GM10248 (cell line): Measurements from ENCODE around the gene HLA-DRA.
A peak's percentile ranks its signal among the peaks of the same experiment; 100 is the strongest.

Experiments used
- CTCF ChIA-PET: fragments of 300-600 bp; sonication (Branson Sonifier 250); formaldehyde crosslinking; extraction: SDS; loops from one replicate; lab custom pipeline; 2021; ENCODE audit warnings: antibody characterized with exemption; lab: Yijun Ruan, JAX
- POLR2A ChIA-PET: fragments of 350-650 bp; sonication (Branson Sonifier 250); formaldehyde crosslinking; extraction: SDS; loops from one replicate; lab custom pipeline; 2020; ENCODE audit warnings: antibody characterized with exemption; lab: Yijun Ruan, JAX
- DNase-seq: peaks from one replicate; pipeline ENCODE4 v3.0.0; 2012; ENCODE audit errors: extremely low spot score
- TF ChIP-seq, protein P1 (sequence below): IDR thresholded peaks from 2 replicates; pipeline ENCODE4 v1.5.1; 2012; ENCODE audit warnings: mild to moderate bottlenecking, low read depth; ENCODE audit errors: extremely low read depth, missing control alignments, control extremely low read depth

HLA-DRA gene

GRCh38 chr6:32436186-32436585 is 3.5 kb upstream of the HLA-DRA start:
- CTCF ChIA-PET, result interaction anchor here (1.3 to 2.2 kb wide), 5 partner anchors 10 to 264 kb away, joined by 3 to 7 read pairs (median 7); no protein-coding TSS in a partner anchor
- TF ChIP-seq, protein P1, sequence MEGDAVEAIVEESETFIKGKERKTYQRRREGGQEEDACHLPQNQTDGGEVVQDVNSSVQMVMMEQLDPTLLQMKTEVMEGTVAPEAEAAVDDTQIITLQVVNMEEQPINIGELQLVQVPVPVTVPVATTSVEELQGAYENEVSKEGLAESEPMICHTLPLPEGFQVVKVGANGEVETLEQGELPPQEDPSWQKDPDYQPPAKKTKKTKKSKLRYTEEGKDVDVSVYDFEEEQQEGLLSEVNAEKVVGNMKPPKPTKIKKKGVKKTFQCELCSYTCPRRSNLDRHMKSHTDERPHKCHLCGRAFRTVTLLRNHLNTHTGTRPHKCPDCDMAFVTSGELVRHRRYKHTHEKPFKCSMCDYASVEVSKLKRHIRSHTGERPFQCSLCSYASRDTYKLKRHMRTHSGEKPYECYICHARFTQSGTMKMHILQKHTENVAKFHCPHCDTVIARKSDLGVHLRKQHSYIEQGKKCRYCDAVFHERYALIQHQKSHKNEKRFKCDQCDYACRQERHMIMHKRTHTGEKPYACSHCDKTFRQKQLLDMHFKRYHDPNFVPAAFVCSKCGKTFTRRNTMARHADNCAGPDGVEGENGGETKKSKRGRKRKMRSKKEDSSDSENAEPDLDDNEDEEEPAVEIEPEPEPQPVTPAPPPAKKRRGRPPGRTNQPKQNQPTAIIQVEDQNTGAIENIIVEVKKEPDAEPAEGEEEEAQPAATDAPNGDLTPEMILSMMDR, result no peak
- POLR2A ChIA-PET, result no interaction called here
- no peak for DNase-seq

- TF ChIP-seq, protein P1, result no peak
- POLR2A ChIA-PET, result no interaction called here
- CTCF ChIA-PET, result interaction anchor here (1.8 kb wide), 1 partner anchor 24 kb away, joined by 7 read pairs; no protein-coding TSS in a partner anchor
- DNase-seq, result peak; percentile 66
These were observed 2.5 kb upstream of the HLA-DRA start for GRCh38 chr6:32436995-32437836.

DNA sequence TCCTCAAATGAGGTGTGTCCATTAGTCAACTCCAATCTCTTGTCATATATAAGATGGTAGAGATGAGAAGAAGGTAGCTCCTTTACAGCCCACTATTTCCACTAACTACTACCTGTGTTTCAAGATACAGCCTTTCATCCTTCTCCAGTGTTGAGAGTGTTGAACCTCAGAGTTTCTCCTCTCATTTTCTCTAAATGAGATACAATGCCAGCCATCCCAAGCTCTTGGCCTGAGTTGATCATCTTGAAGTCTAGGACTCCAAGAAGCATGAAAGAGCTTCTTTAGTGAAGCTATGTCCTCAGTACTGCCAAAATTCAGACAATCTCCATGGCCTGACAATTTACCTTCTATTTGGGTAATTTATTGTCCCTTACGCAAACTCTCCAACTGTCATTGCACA is 548 bp upstream of the HLA-DRA start:
- no peak for DNase-seq
- POLR2A ChIA-PET, result interaction anchor here (0.5 to 1.2 kb wide), 5 partner anchors 151 to 810 kb away, joined by 3 to 7 read pairs (median 4); partner anchors contain the start of genes HLA-DQA1 and HLA-DRB1
- CTCF ChIA-PET, result interaction anchor here (0.8 to 1.1 kb wide), 6 partner anchors 11 to 429 kb away, joined by 3 to 6 read pairs (median 3); no protein-coding TSS in a partner anchor
- TF ChIP-seq, protein P1, result no peak

GRCh38 chr6:32442243-32442667 is 2.6 kb downstream of the HLA-DRA start:
- ChIA-PET CTCF (interaction anchor here (1.0 kb wide), 1 partner anchor 18 kb away, joined by 3 read pairs; no protein-coding TSS in a partner anchor), POLR2A (no interaction called here)
- no peak for DNase-seq
- TF ChIP-seq, protein P1, result no peak

- ChIA-PET POLR2A (no interaction called here), CTCF (no interaction called here)
- TF ChIP-seq, protein P1, result no peak
- DNase-seq, result no peak
These were observed 3.4 kb downstream of the HLA-DRA start for GRCh38 chr6:32442977-32443552.

DNA sequence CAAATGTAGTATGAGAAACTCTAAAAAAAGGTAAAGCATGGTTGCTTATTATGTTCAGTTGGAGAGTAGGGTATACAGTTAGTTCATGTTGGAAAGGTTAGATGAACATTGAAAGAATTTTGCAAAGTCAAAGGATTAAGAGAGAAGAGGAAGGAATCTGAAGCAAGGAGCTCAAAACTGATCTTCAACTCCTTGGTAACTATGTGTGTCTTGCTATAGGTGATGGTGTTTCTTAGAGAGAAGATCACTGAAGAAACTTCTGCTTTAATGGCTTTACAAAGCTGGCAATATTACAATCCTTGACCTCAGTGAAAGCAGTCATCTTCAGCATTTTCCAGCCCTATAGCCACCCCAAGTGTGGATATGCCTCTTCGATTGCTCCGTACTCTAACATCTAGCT is 4.7 kb downstream of the HLA-DRA start:
- ChIA-PET POLR2A (no interaction called here), CTCF (interaction anchor here (0.9 kb wide), 1 partner anchor 16 kb away, joined by 3 read pairs; no protein-coding TSS in a partner anchor)
- no peak for DNase-seq
- TF ChIP-seq, protein P1, result no peak
